Measurements from ENCODE around the gene CHADL.
"Not testable (repeated sequence)": the region's sequence is repeated elsewhere in the genome, so short reads cannot be mapped to it uniquely, and the experiment has no call there.

CHADL gene

DNA sequence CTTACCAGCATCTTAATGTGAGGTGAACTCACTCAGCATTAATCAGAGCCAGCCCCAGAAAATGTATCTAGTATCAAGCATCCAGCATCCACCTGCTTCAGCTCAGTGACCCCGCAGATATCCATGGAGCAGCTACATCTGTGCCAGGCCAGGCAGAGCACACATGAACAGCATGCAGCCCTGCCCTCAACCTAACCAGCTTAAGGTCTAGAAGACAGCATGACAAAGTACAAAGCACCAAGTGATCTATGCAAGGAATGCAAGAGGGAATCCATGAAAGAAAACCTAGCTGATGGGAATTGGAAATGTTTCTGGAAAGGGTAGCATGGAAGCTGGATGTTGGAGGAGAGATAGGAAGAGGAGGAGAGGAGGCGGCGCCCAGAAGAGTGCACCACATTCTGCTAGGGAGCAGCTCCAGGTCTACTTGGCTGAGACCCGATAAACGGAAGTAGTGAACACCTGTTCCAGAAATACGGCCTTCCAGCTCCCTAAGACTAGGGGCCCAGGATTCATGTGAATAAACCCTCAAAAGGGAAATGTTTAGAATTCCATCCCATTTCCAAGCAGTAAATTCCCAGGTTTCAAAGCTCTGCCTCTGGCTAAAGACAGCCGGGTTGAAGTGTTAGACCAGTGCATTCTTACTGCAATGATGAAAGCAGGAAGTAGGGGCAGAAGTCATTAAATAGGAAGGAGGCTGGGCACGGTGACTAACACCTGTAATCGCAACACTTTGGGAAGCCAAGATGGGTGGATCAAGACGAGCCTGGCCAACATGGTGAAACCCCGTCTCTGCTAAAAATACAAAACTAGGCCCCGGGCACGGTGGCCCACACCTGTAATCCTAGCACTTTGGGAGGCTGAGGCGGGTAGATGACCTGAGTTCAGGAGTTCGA, 59.1 kb downstream of the CHADL start:
- DNase-seq, result peak; percentile 67

DNA sequence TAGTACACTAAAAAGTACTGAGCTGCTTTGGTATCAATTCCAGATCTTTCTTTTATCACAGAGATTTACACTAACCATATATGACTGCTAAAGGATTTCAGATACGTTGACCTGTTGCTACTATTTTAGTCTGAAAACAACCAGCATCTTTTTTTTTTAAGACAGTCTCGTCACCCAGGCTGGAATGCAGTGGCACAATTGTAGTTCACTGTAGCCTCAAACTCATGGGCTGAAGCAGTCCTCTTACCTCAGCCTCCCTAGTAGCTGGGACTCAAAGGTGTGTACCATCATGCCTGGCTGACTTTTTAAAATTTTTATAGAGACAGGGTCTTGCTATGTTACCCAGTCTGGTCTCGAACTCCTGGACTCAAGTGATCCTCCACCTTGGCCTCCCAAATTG, 59.8 kb downstream of the CHADL start:
- DNase-seq, result no peak

DNA sequence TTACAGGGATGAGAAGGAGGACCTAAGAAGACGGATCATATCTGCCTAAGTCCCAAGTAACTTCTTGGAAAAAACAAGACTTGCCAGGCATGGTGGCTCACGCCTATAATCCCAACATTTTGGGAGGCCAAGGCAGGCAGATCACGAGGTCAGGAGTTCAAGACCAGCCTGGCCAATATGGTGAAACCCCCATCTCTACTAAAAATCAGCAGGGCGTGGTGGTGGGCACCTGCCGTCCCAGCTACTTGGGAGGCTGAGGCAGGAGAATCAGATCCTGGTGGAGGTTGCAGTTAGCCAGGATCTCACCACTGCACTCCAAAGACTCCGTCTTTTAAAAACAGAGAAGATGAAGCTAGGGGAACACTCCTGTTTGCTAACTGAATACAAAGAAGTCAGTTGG, 60.4 kb downstream of the CHADL start:
- DNase-seq, result not testable (repeated sequence)

All from inflammatory macrophage treated with lipopolysaccharide for 4 hours (primary cell).